ENCODE results near the gene HECW1. TPM values are rescaled to one million over a fixed set of nuclear protein-coding genes. Genes with fewer than 3 reads are reported as not detected.

HECW1 gene
- total RNA-seq, 4 donors from 2014 or later: 0.06 to 0.99 (median 0.27) TPM

DNA sequence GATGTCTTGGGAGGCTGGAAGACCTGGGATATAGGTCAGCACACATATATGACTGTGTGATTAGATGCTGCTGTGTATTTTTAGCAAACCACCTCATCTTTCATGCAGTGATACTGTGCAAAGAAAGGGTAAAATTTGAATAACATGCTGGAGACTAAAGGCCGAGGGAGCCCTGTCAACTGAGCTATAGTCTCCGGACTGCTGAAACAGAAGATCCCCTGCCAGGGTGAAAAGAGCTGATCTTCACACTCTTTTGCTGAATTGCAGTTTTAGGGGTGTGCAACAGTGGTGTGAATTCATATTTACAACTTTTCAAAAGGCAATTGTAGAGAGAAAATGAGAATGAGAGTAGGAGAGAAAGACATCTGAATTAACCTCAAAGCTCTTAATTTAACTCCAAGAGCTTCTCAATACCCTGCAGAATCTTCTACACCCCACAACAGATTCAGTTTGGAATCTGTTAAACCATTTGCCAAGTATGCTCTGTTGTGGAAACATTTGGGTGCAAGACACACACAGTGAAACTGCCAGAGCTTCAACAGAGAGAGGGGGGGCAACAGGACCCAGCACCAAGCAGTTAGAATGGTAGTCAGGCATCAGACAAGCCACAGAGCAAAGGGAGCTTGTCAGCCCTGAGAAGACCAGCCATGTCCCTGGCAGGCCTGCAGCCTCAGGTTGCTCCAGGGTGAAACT is 280.3 kb downstream of the HECW1 start:
- peak; percentile 62 for DNase-seq (ENCODE audit: extremely low spot score)
- Histone ChIP-seq H3K4me1 (peaks cover 0 to 8% (median 3%) of the 10 kb centered on the region in 4 donors), H3K27ac (replicated peaks in 1 of 4) (no peak overlapping the region), H3K36me3 (no peaks in the 10 kb centered on the region), H3K4me3 (no peak overlapping the region), H3K9me3 (no peaks in the 10 kb centered on the region), H3K27me3 (no peaks in the 10 kb centered on the region)
- WGBS: 32% methylated on average over 2 of the region's 2 CpGs
- intact Hi-C loops (cut with DNase I): no loop called here
- no peak for TF ChIP-seq POLR2AphosphoS5 (IDR thresholded peaks at IDR 0.05)
- TF ChIP-seq EP300 (IDR thresholded peaks at IDR 0.05): no peak
- no peak for TF ChIP-seq POLR2A (IDR thresholded peaks at IDR 0.05; ENCODE audit: low read depth)

DNA sequence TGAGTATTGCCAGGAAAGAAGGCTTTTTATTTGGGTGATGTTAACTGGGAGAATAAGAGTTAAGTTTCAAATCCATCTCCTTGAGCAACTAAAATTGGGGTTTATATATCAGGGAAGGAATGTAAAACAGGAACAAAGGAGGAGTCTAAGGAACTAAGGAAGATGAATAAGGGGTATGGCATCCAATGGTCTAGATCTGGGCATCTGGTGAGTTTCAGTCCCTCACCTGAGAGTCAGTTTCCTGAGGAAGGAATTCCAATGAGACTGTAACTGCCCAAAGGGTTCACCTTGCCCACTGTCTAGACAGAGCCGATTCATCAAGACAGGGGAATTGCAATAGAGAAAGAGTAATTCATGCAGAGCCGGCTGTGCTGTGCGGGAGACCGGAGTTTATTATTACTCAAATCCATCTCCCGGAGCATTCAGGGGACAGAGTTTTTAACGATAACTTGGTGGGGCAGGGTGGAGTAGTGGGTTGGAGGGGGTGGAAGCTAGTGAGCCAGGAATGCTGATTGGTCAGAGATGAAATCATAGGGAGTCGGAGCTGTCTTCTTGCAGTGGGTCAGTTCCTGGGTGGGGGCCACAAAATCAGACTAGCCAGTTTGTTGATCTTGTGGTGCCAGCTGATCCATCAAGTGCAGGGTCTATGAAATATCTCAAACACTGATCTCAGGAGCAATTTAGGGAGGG is 282.1 kb downstream of the HECW1 start:
- WGBS: 83% methylated on average over 7 of the region's 7 CpGs
- intact Hi-C loops (cut with DNase I): no loop called here
- DNase-seq (ENCODE audit: extremely low spot score): no peak

DNA sequence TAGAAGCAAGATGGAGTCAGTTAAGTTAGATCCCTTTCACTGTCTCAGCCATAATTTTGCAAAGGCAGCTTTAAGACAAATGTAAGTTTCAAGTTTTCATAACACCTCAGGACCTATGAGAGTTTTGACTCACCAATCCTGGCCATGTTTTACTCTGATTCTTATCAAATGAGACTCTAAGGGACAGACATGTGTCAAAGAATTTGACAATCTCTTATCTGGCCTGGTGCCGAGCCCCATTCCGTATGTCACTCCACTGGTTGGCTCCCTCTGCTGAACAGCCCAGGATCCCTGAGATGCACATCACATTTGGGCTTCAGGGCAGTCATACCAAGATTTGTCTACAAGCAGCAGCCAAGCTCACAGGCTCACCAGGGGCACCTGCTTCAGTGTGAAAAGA is 282.9 kb downstream of the HECW1 start:
- H3K27ac ChIP-seq (replicated peaks in 1 of 4): no peak overlapping the region
- peaks cover 0 to 4% (median 0%) of the 10 kb centered on the region in 4 donors for H3K9me3 ChIP-seq
- peaks cover 0 to 8% (median 3%) of the 10 kb centered on the region in 4 donors for H3K4me1 ChIP-seq
- intact Hi-C loops (cut with DNase I): no loop called here
- H3K4me3 ChIP-seq: no peak overlapping the region
- no peaks in the 10 kb centered on the region for H3K27me3 ChIP-seq
- WGBS: 44% methylated on average over 2 of the region's 2 CpGs
- TF ChIP-seq POLR2AphosphoS5 (IDR thresholded peaks at IDR 0.05) (no peak), POLR2A (IDR thresholded peaks at IDR 0.05; ENCODE audit: low read depth) (no peak), CTCF (IDR thresholded peaks at IDR 0.05) (no peak), EP300 (IDR thresholded peaks at IDR 0.05) (no peak)
- DNase-seq (ENCODE audit: extremely low spot score): peak; percentile 24
- no peaks in the 10 kb centered on the region for H3K36me3 ChIP-seq

More for the DNA sequence above, 282.1 kb downstream of the HECW1 start:
- Histone ChIP-seq H3K4me1 (peaks cover 0 to 8% (median 3%) of the 10 kb centered on the region in 4 donors), H3K27me3 (no peaks in the 10 kb centered on the region), H3K9me3 (no peaks in the 10 kb centered on the region), H3K4me3 (no peak overlapping the region), H3K27ac (replicated peaks in 1 of 4) (no peak overlapping the region), H3K36me3 (no peaks in the 10 kb centered on the region)
- no peak for TF ChIP-seq EP300 (IDR thresholded peaks at IDR 0.05)
- TF ChIP-seq POLR2A (IDR thresholded peaks at IDR 0.05; ENCODE audit: low read depth): no peak
- TF ChIP-seq CTCF (IDR thresholded peaks at IDR 0.05): no peak
- no peak for TF ChIP-seq POLR2AphosphoS5 (IDR thresholded peaks at IDR 0.05)

- WGBS: 76% methylated on average over 2 of the region's 2 CpGs
- Histone ChIP-seq H3K9me3 (peaks cover 0 to 4% (median 0%) of the 10 kb centered on the region in 4 donors), H3K36me3 (no peaks in the 10 kb centered on the region), H3K4me1 (peaks cover 0 to 8% (median 3%) of the 10 kb centered on the region in 4 donors), H3K4me3 (no peak overlapping the region), H3K27me3 (no peaks in the 10 kb centered on the region), H3K27ac (replicated peaks in 1 of 4) (no peak overlapping the region)
- no peak for TF ChIP-seq EP300 (IDR thresholded peaks at IDR 0.05)
- no peak for TF ChIP-seq POLR2AphosphoS5 (IDR thresholded peaks at IDR 0.05)
- TF ChIP-seq POLR2A (IDR thresholded peaks at IDR 0.05; ENCODE audit: low read depth): no peak
- no peak for TF ChIP-seq CTCF (IDR thresholded peaks at IDR 0.05)
- intact Hi-C loops (cut with DNase I): no loop called here
- no peak for DNase-seq (ENCODE audit: extremely low spot score)
Observed at GRCh38 chr7:43396187-43396740, 283.8 kb downstream of the HECW1 start.

DNA sequence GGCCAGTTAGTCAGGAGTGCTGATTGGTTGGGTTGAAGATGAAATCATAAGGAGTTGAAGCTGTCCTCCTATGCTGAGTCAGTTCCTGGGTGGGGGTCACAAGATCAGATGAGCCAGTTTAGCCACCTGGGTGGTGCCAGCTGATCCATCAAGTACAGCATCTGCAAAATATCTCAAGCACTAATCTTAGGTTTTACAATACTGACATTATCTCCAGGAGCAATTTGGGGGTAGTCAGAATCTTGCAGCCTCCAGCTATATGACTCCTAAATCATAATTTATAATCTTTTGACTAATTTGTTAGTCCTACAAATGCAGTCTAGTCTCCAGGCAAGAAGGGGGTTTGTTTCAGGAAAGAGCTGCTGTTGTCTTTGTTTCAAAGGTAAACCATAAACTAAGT is 286.4 kb downstream of the HECW1 start:
- TF ChIP-seq POLR2AphosphoS5 (IDR thresholded peaks at IDR 0.05): no peak
- no peak for TF ChIP-seq EP300 (IDR thresholded peaks at IDR 0.05)
- no peak for TF ChIP-seq CTCF (IDR thresholded peaks at IDR 0.05)
- TF ChIP-seq POLR2A (IDR thresholded peaks at IDR 0.05; ENCODE audit: low read depth): no peak
- no peak for DNase-seq (ENCODE audit: extremely low spot score)
- Histone ChIP-seq H3K9me3 (peaks cover 0 to 4% (median 0%) of the 10 kb centered on the region in 4 donors), H3K36me3 (no peaks in the 10 kb centered on the region), H3K4me3 (no peak overlapping the region), H3K27me3 (no peaks in the 10 kb centered on the region), H3K27ac (replicated peaks in 1 of 4) (no peak overlapping the region), H3K4me1 (no peaks in the 10 kb centered on the region)
- intact Hi-C loops (cut with DNase I): no loop called here

Data from esophagus muscularis mucosa (tissue), 4 donors.